SK-N-SH (cell line): Measurements from ENCODE around the gene FOXP1. TPM values are rescaled to one million over a fixed set of nuclear protein-coding genes. Genes with fewer than 3 reads are reported as not detected.
A peak's percentile ranks its signal among the peaks of the same experiment; 100 is the strongest.

Experiments
- CTCF ChIA-PET: fragments of 300-600, 350-600 bp; formaldehyde crosslinking; extraction: SDS; loops from one replicate; lab custom pipeline; 2021; lab: Yijun Ruan, JAX
- POLR2A ChIA-PET: fragments of 350-600 bp; sonication (Branson Sonifier 250); formaldehyde crosslinking; extraction: SDS; loops from one replicate; lab custom pipeline; 2020; ENCODE audit warnings: antibody characterized with exemption, inconsistent platforms; lab: Yijun Ruan, JAX
- DNase-seq: peaks from one replicate; pipeline ENCODE4 v3.0.0; 2012
- H2AFZ ChIP-seq: fragments of 200-600 bp; sonication (generic); 2 replicates; pipeline ENCODE4 v1.8.1; 2016; ENCODE audit warnings: antibody characterized with exemption, mild to moderate bottlenecking, low read depth
- H3F3A ChIP-seq: fragments of 200-600 bp; sonication (generic); replicated peaks from 2 replicates; pipeline ENCODE3; 2016; ENCODE audit warnings: antibody characterized with exemption, mild to moderate bottlenecking; ENCODE audit not compliant: insufficient read depth
- H3K27ac ChIP-seq, 2 experiments: fragments of 200-500 bp in 1 of 2; fragments of 200-600 bp in 1 of 2; sonication (Bioruptor generic) in 1 of 2; sonication (generic), shearing (Covaris generic) in 1 of 2; 2 replicates each; pipeline versions ENCODE4 v1.5.1 to v1.6.1; 2014 to 2016; ENCODE audit warnings: low read depth in 2 of 2, inconsistent platforms in 1 of 2, low read length in 1 of 2, mild to moderate bottlenecking in 1 of 2, mixed read lengths in 1 of 2
- H3K27me3 ChIP-seq: fragments of 200-600 bp; sonication (generic), shearing (Covaris generic); 2 replicates; pipeline ENCODE4 v1.6.1; 2016; ENCODE audit warnings: mixed run types; ENCODE audit not compliant: insufficient read depth
- H3K36me3 ChIP-seq, 2 experiments: fragments of 200-500 bp in 1 of 2; fragments of 200-600 bp in 1 of 2; sonication (Bioruptor generic) in 1 of 2; sonication (generic) in 1 of 2; replicated peaks in 1 of 2; 2 replicates each; pipeline versions ENCODE3 to v1.5.1; 2014 to 2016; ENCODE audit warnings: low read length in 1 of 2, mild to moderate bottlenecking in 1 of 2; ENCODE audit not compliant: insufficient read depth in 2 of 2, control insufficient read depth in 1 of 2
- H3K4me1 ChIP-seq, 2 experiments: fragments of 200-500 bp in 1 of 2; fragments of 200-600 bp in 1 of 2; sonication (Bioruptor generic) in 1 of 2; sonication (generic), shearing (Covaris generic) in 1 of 2; 2 replicates each; pipeline versions ENCODE4 v1.5.1 to v1.6.1; 2014 to 2016; ENCODE audit warnings: low read depth in 1 of 2, low read length in 1 of 2, mixed run types in 1 of 2; ENCODE audit not compliant: insufficient read depth in 2 of 2, control insufficient read depth in 1 of 2
- H3K4me2 ChIP-seq: fragments of 200-600 bp; sonication (generic), shearing (Covaris generic); 2 replicates; pipeline ENCODE4 v1.6.1; 2017; ENCODE audit warnings: mixed run types
- H3K4me3 ChIP-seq, 2 experiments: fragments of 200-500 bp in 1 of 2; fragments of 200-600 bp in 1 of 2; sonication (Bioruptor generic) in 1 of 2; sonication (generic), shearing (Covaris generic) in 1 of 2; 2 replicates each; pipeline versions ENCODE4 v1.5.1 to v1.8.1; 2014 to 2016; ENCODE audit warnings: low read depth in 2 of 2, inconsistent platforms in 1 of 2, low read length in 1 of 2, mild to moderate bottlenecking in 1 of 2, mixed read lengths in 1 of 2, moderate library complexity in 1 of 2
- H3K79me2 ChIP-seq: fragments of 200-600 bp; sonication (generic); 2 replicates; pipeline ENCODE4 v1.8.1; 2017; ENCODE audit warnings: mild to moderate bottlenecking; ENCODE audit not compliant: insufficient read depth
- H3K9ac ChIP-seq: fragments of 200-600 bp; sonication (generic); 2 replicates; pipeline ENCODE4 v1.6.1; 2017; ENCODE audit warnings: mixed run types
- H3K9me2 ChIP-seq: fragments of 200-600 bp; sonication (generic); 2 replicates; pipeline ENCODE4 v1.6.1; 2017; ENCODE audit warnings: mixed run types
- H3K9me3 ChIP-seq: fragments of 200-600 bp; sonication (generic); 2 replicates; pipeline ENCODE4 v1.6.1; 2017; ENCODE audit warnings: mixed run types, mild to moderate bottlenecking, moderate library complexity
- H4K20me1 ChIP-seq: fragments of 200-600 bp; sonication (generic); 2 replicates; pipeline ENCODE4 v1.6.1; 2017; ENCODE audit warnings: mild to moderate bottlenecking, mixed run types; ENCODE audit not compliant: insufficient read depth
- CHD2 ChIP-seq: fragments of 150-350 bp; IDR thresholded peaks from 2 replicates; pipeline ENCODE4 v1.6.1; 2018; ENCODE audit warnings: low read length; ENCODE audit not compliant: partially characterized antibody
- CTCF ChIP-seq: fragments of 200-600 bp; sonication (generic); IDR thresholded peaks from 2 replicates; pipeline ENCODE4 v1.6.1; 2017; ENCODE audit warnings: antibody characterized with exemption, mild to moderate bottlenecking, moderate library complexity
- ELF1 ChIP-seq: IDR thresholded peaks from 2 replicates; pipeline ENCODE4 v1.4.0; 2012
- FOSL2 ChIP-seq: IDR thresholded peaks from 2 replicates; pipeline ENCODE4 v1.4.0; 2012; ENCODE audit warnings: low read depth, mild to moderate bottlenecking, moderate library complexity, borderline replicate concordance
- GABPA ChIP-seq: IDR thresholded peaks from 2 replicates; pipeline ENCODE4 v1.4.0; 2012; ENCODE audit warnings: low read depth, mild to moderate bottlenecking
- MAX ChIP-seq: IDR thresholded peaks from 2 replicates; pipeline ENCODE4 v1.4.0; 2012; ENCODE audit warnings: low read depth
- MXI1 ChIP-seq: IDR thresholded peaks from 2 replicates; pipeline ENCODE4 v1.6.1; 2012; ENCODE audit warnings: mild to moderate bottlenecking, low read depth, low read length, improper control_type of control experiment
- RAD21 ChIP-seq: IDR thresholded peaks from 2 replicates; pipeline ENCODE4 v1.6.1; 2012; ENCODE audit warnings: mild to moderate bottlenecking, low read length
- RFX5 ChIP-seq: IDR thresholded peaks from 2 replicates; pipeline ENCODE4 v1.6.1; 2012; ENCODE audit warnings: mild to moderate bottlenecking, improper control_type of control experiment, low read length
- RXRA ChIP-seq: IDR thresholded peaks from 2 replicates; pipeline ENCODE4 v1.4.0; 2012; ENCODE audit warnings: low read depth, mild to moderate bottlenecking, borderline replicate concordance
- SMC3 ChIP-seq: IDR thresholded peaks from 2 replicates; pipeline ENCODE4 v1.6.1; 2012; ENCODE audit warnings: low read depth, low read length, improper control_type of control experiment
- TEAD4 ChIP-seq: IDR thresholded peaks from 2 replicates; pipeline ENCODE4 v1.4.0; 2012; ENCODE audit warnings: mild to moderate bottlenecking, borderline replicate concordance; ENCODE audit not compliant: insufficient read depth
- USF2 ChIP-seq: fragments of 150-350 bp; IDR thresholded peaks from 2 replicates; pipeline ENCODE4 v1.6.1; 2017; ENCODE audit warnings: antibody characterized with exemption, low read length, low read depth, borderline replicate concordance
- YY1 ChIP-seq: IDR thresholded peaks from 2 replicates; pipeline ENCODE4 v1.4.0; 2012; ENCODE audit warnings: low read depth, mild to moderate bottlenecking
- ZBTB33 ChIP-seq: IDR thresholded peaks from 2 replicates; pipeline ENCODE4 v1.4.0; 2012; ENCODE audit warnings: low read depth, borderline replicate concordance
- WGBS: methylation state at CpG from one replicate; pipeline ENCODE4 v1.1.6; 2017; ENCODE audit warnings: low lambda C conversion rate; 5-methylcytosine and 5-hydroxymethylcytosine counted together
- polyA plus RNA-seq, 3 experiments: library from polyadenylated mRNA; depleted of rRNA; stranded (reverse); fragments of >200 nt; gene quantifications; 2 replicates each; pipeline ENCODE4 v1.2.3, GENCODE V29; 2012

The FOXP1 gene
- polyA plus RNA-seq, 1 of the 3 experiments (the other 2 are of a cell fraction): 8.8 TPM

- Histone ChIP-seq H3K9ac (no peak overlapping the region), H3K9me2 (no peaks in the 10 kb centered on the region), H3K4me3 (no peak overlapping the region), H3K79me2 (peaks cover 95% of the 10 kb centered on the region), H3K4me2 (0 out of 2 replicates have a peak overlapping the region, but pooled peaks have one; percentile 6), H3F3A (peaks cover 14% of the 10 kb centered on the region), H4K20me1 (no peaks in the 10 kb centered on the region), H3K27ac (no peak overlapping the region), H3K9me3 (no peaks in the 10 kb centered on the region), H3K36me3 (no peaks in the 10 kb centered on the region), H3K4me1 (peaks cover 24 to 35% of the 10 kb centered on the region in 2 experiments), H3K27me3 (no peaks in the 10 kb centered on the region)
- DNase-seq: no peak
- 78% methylated on average over 5 of the region's 5 CpGs for WGBS
- TF ChIP-seq CHD2 (no peak), FOSL2 (peak; percentile 41; the same call in 1 of the 2 replicates)
- TF ChIP-seq, all 33 proteins: peak for 1
- ChIA-PET POLR2A (no interaction called here), CTCF (no interaction called here)
- H2AFZ ChIP-seq: no peak overlapping the region
These were observed 135.7 kb downstream of the FOXP1 start for GRCh38 chr3:71447803-71448202.

- Histone ChIP-seq H3K9me2 (no peaks in the 10 kb centered on the region), H3K9me3 (no peaks in the 10 kb centered on the region), H3K4me3 (no peak overlapping the region), H3K79me2 (peaks cover 95% of the 10 kb centered on the region), H3F3A (peaks cover 14% of the 10 kb centered on the region), H3K9ac (no peak overlapping the region), H2AFZ (no peak overlapping the region), H3K4me1 (peaks cover 24 to 39% of the 10 kb centered on the region in 2 experiments), H4K20me1 (no peaks in the 10 kb centered on the region), H3K36me3 (no peaks in the 10 kb centered on the region), H3K27me3 (no peaks in the 10 kb centered on the region), H3K4me2 (no peak overlapping the region), H3K27ac (no peak overlapping the region)
- CTCF ChIA-PET: no interaction called here
- no peak for TF ChIP-seq TEAD4
- TF ChIP-seq ELF1: no peak
- no peak for TF ChIP-seq CTCF
- no peak for TF ChIP-seq USF2
- TF ChIP-seq RAD21: no peak
- no peak for TF ChIP-seq MXI1
- TF ChIP-seq GABPA: no peak
- no peak for TF ChIP-seq CHD2
- POLR2A ChIA-PET: no interaction called here
- WGBS: 85% methylated on average over 2 of the region's 2 CpGs
- DNase-seq: no peak
These were observed 136.3 kb downstream of the FOXP1 start for GRCh38 chr3:71447197-71447596.

GRCh38 chr3:71446734-71447133 lies 136.8 kb downstream of the FOXP1 start:
- Histone ChIP-seq H3K9me3 (no peaks in the 10 kb centered on the region), H3F3A (peaks cover 14% of the 10 kb centered on the region), H3K79me2 (peaks cover 95% of the 10 kb centered on the region), H3K27ac (no peak overlapping the region), H3K9me2 (no peaks in the 10 kb centered on the region), H4K20me1 (no peaks in the 10 kb centered on the region), H3K9ac (no peak overlapping the region), H2AFZ (no peak overlapping the region), H3K4me2 (no peak overlapping the region), H3K36me3 (no peaks in the 10 kb centered on the region), H3K4me3 (no peak overlapping the region), H3K4me1 (peaks cover 24 to 39% of the 10 kb centered on the region in 2 experiments), H3K27me3 (no peaks in the 10 kb centered on the region)
- POLR2A ChIA-PET: no interaction called here
- CTCF ChIA-PET: no interaction called here
- no peak for DNase-seq
- no peak for TF ChIP-seq ZBTB33
- TF ChIP-seq RFX5: no peak
- TF ChIP-seq MAX: no peak
- no peak for TF ChIP-seq GABPA
- TF ChIP-seq SMC3: no peak
- no peak for TF ChIP-seq MXI1
- no peak for TF ChIP-seq CHD2
- no peak for TF ChIP-seq RXRA
- TF ChIP-seq YY1: no peak
- 92% methylated on average over 1 of the region's 1 CpG for WGBS
